OCI-LY7 (cell line): ENCODE data around the gene ZBTB1. TPM values are rescaled to one million over a fixed set of nuclear protein-coding genes. Genes with fewer than 3 reads are reported as not detected.

Source experiments
- BruUV-seq: library from RNA; stranded (reverse); fragments of 400-500 nt; replicated peaks from 2 replicates; lab custom pipeline; 2021; lab: Mats Ljungman, UMichigan
- CTCF ChIA-PET: fragments of 300-600 bp; sonication (Branson Sonifier 250); formaldehyde crosslinking; loops from one replicate; lab custom pipeline; 2022; ENCODE audit warnings: antibody characterized with exemption; ENCODE audit not compliant: unreplicated experiment; lab: Charles Lee
- POLR2A ChIA-PET: fragments of 300-600 bp; sonication (Branson Sonifier 250); formaldehyde crosslinking; loops from one replicate; lab custom pipeline; 2022; ENCODE audit warnings: antibody characterized with exemption; lab: Charles Lee
- DNase-seq: peaks from one replicate; pipeline ENCODE4 v3.0.0-alpha.2; 2015; ENCODE audit warnings: low spot score
- H2AFZ ChIP-seq: fragments of 200-600 bp; sonication (generic), shearing (Covaris generic); 2 replicates; pipeline ENCODE4 v1.6.1; 2014; ENCODE audit warnings: mild to moderate bottlenecking, antibody characterized with exemption, low read length, moderate library complexity
- H3K27ac ChIP-seq: fragments of 200-600 bp; sonication (generic); 2 replicates; pipeline ENCODE4 v1.5.1; 2014; ENCODE audit warnings: mixed run types, low read depth, mild to moderate bottlenecking, moderate library complexity, low read length, inconsistent platforms; ENCODE audit not compliant: poor library complexity, severe bottlenecking
- H3K36me3 ChIP-seq: fragments of 200-600 bp; sonication (generic); 2 replicates; pipeline ENCODE4 v1.6.1; 2014; ENCODE audit warnings: mild to moderate bottlenecking, antibody characterized with exemption, low read length, moderate library complexity, mixed read lengths; ENCODE audit not compliant: insufficient read depth
- H3K4me1 ChIP-seq: fragments of 200-600 bp; sonication (generic); 2 replicates; pipeline ENCODE4 v1.5.1; 2014; ENCODE audit warnings: mild to moderate bottlenecking, low read length; ENCODE audit not compliant: insufficient read depth, poor library complexity, severe bottlenecking
- H3K4me2 ChIP-seq: fragments of 200-600 bp; sonication (generic); 2 replicates; pipeline ENCODE4 v1.6.1; 2014; ENCODE audit warnings: mild to moderate bottlenecking, low read length
- H3K4me3 ChIP-seq: fragments of 200-600 bp; sonication (generic); 2 replicates; pipeline ENCODE4 v1.5.1; 2014; ENCODE audit warnings: mild to moderate bottlenecking, low read depth, low read length; ENCODE audit not compliant: poor library complexity, severe bottlenecking
- H3K79me2 ChIP-seq: fragments of 200-600 bp; sonication (generic); 2 replicates; pipeline ENCODE4 v1.6.1; 2016; ENCODE audit warnings: low read depth, mild to moderate bottlenecking, low read length, moderate library complexity, mixed read lengths; ENCODE audit not compliant: insufficient read depth
- H3K9me2 ChIP-seq: fragments of 200-600 bp; sonication (generic); 2 replicates; pipeline ENCODE4 v1.6.1; 2016; ENCODE audit warnings: mild to moderate bottlenecking, low read length, mixed read lengths; ENCODE audit not compliant: insufficient read depth
- H3K9me3 ChIP-seq: fragments of 200-600 bp; sonication (generic); 2 replicates; pipeline ENCODE4 v1.6.1; 2014; ENCODE audit warnings: mild to moderate bottlenecking, mixed run types, low read length, mixed read lengths
- H4K20me1 ChIP-seq: fragments of 200-600 bp; sonication (generic); 2 replicates; pipeline ENCODE4 v1.6.1; 2014; ENCODE audit warnings: mild to moderate bottlenecking, antibody characterized with exemption, low read length, moderate library complexity, mixed read lengths; ENCODE audit not compliant: insufficient read depth
- CTCF ChIP-seq: fragments of 200-600 bp; sonication (generic); conservative IDR thresholded peaks from 2 replicates; pipeline ENCODE4 v1.5.1; 2014; ENCODE audit warnings: mild to moderate bottlenecking, antibody characterized with exemption, low read length, moderate library complexity, mixed read lengths
- EZH2phosphoT487 ChIP-seq: fragments of 200-600 bp; sonication (generic); IDR thresholded peaks from 2 replicates; pipeline ENCODE4 v1.6.1; 2018; ENCODE audit warnings: low read depth, borderline replicate concordance, mild to moderate bottlenecking, mixed run types, antibody characterized with exemption, low read length, moderate library complexity, mixed read lengths
- intact Hi-C: fragments of 100-400 bp; cut with micrococcal nuclease; formaldehyde crosslinking; loops from one replicate; pipeline ENCODE4 v1.10.0; 2022; ENCODE audit not compliant: unreplicated experiment
- total RNA-seq, 2 experiments: library from RNA; depleted of rRNA in 1 of 2; stranded (reverse); fragments of >200 nt in 1 of 2; shearing (Covaris generic) in 1 of 2; gene quantifications; 2 replicates each; pipeline ENCODE4 v1.2.3, GENCODE V29; 2014 to 2022

ZBTB1 gene
- total RNA-seq, 2 experiments from 2014 or later: 34.1 to 49.5 TPM

- Histone ChIP-seq H3K9me3 (no peaks in the 10 kb centered on the region), H3K4me2 (no peak overlapping the region), H3K79me2 (no peaks in the 10 kb centered on the region; the same call in 1 of the 2 replicates), H3K4me3 (no peak overlapping the region), H3K4me1 (no peaks in the 10 kb centered on the region), H3K27ac (no peak overlapping the region), H4K20me1 (peaks cover 5% of the 10 kb centered on the region; the same call in 1 of the 2 replicates), H2AFZ (no peak overlapping the region), H3K9me2 (no peaks in the 10 kb centered on the region), H3K36me3 (peaks cover 44% of the 10 kb centered on the region)
- no peak for TF ChIP-seq EZH2phosphoT487
- ChIA-PET POLR2A (interaction anchor here (0.6 kb wide), 1 partner anchor 22 kb away, joined by 6 read pairs; no protein-coding TSS in a partner anchor), CTCF (no interaction called here)
- BruUV-seq: no TSS peak
- intact Hi-C loops: no loop called here
- DNase-seq: no peak
Observed at GRCh38 chr14:64525354-64525753, 20.8 kb downstream of the ZBTB1 start.

GRCh38 chr14:64531567-64531966 lies 27.0 kb downstream of the ZBTB1 start:
- Histone ChIP-seq H3K4me1 (no peaks in the 10 kb centered on the region), H3K36me3 (no peaks in the 10 kb centered on the region), H2AFZ (no peak overlapping the region), H3K9me2 (no peaks in the 10 kb centered on the region), H4K20me1 (no peaks in the 10 kb centered on the region), H3K9me3 (no peaks in the 10 kb centered on the region), H3K79me2 (no peaks in the 10 kb centered on the region), H3K27ac (no peak overlapping the region), H3K4me3 (no peak overlapping the region), H3K4me2 (no peak overlapping the region)
- CTCF ChIA-PET: no interaction called here
- no TSS peak for BruUV-seq
- POLR2A ChIA-PET: interaction anchor here (0.8 to 1.1 kb wide), 2 partner anchors 10 to 1577 kb away, joined by 3 to 4 read pairs; no protein-coding TSS in a partner anchor
- intact Hi-C loops: no loop called here
- no peak for TF ChIP-seq CTCF
- no peak for TF ChIP-seq EZH2phosphoT487
- DNase-seq: no peak

DNA sequence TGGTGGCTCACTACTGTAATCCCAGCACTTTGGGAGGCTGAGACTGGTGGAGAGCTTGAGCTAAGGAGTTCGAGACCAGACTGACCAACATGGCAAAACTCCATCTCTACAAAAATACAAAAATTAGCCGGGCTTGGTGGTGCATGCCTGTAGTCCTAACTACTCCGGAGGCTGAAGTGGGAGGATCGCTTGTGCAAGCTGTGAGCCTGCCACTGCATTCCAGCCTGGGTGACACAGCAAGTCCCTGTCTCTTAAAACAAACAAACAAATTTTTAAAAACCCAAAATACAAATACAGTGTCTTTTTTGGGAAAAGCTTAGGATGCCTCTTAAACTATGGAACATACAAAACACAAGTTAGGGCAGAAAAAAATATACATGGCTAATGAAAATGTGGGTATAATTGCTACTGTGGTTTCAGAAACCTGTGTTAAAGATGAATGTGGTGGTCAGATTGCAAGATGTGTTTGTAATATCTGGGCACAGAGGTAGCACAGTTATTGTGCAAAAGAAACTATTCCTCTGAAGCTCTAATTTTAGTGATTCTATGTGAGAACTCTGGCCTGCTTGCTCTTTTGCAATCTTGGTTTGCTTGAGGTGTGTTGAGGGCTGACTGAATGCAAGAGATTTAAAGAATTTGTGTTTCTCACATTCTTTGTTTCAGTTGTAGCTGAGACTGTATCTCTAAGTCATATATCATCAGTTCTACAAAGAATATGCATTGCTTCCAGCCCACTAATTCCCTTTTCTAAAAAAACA lies 32.1 kb downstream of the ZBTB1 start:
- CTCF ChIA-PET: no interaction called here
- POLR2A ChIA-PET: interaction anchor here (0.6 kb wide), 1 partner anchor 41 kb away, joined by 7 read pairs; no protein-coding TSS in a partner anchor
- BruUV-seq: no TSS peak

More for the DNA sequence above, 32.1 kb downstream of the ZBTB1 start:
- no peaks in the 10 kb centered on the region for H3K79me2 ChIP-seq
- intact Hi-C loops: no loop called here
- no peak for TF ChIP-seq EZH2phosphoT487
- no peak for TF ChIP-seq CTCF
- H3K9me2 ChIP-seq: no peaks in the 10 kb centered on the region
- no peak overlapping the region for H3K4me2 ChIP-seq
- H3K4me3 ChIP-seq: no peak overlapping the region
- peaks cover 3% of the 10 kb centered on the region for H3K4me1 ChIP-seq
- DNase-seq: no peak
- H3K27ac ChIP-seq: no peak overlapping the region
- H4K20me1 ChIP-seq: no peaks in the 10 kb centered on the region
- no peaks in the 10 kb centered on the region for H3K9me3 ChIP-seq
- H3K36me3 ChIP-seq: no peaks in the 10 kb centered on the region
- no peak overlapping the region for H2AFZ ChIP-seq
